HEK293 (cell line): ENCODE measurements around the gene ZNF764.
"Not testable (repeated sequence)": the region's sequence is repeated elsewhere in the genome, so short reads cannot be mapped to it uniquely, and the experiment has no call there.

Experiments
- KLF16 ChIP-seq: fragments of 450-650 bp; formaldehyde crosslinking; IDR thresholded peaks from 2 replicates; pipeline ENCODE4 v1.5.1; 2017; ENCODE audit warnings: missing biosample characterization, missing genetic modification characterization
- SALL2 ChIP-seq: fragments of 450-650 bp; formaldehyde crosslinking; IDR thresholded peaks from 2 replicates; pipeline ENCODE4 v1.5.0; 2017; ENCODE audit warnings: missing biosample characterization, mild to moderate bottlenecking, missing genetic modification characterization, borderline replicate concordance
- YY1 ChIP-seq: fragments of 450-650 bp; formaldehyde crosslinking; IDR thresholded peaks from 2 replicates; pipeline ENCODE4 v1.5.1; 2018; ENCODE audit warnings: missing biosample characterization, missing genetic modification characterization
- ZBTB1 ChIP-seq: fragments of 450-650 bp; formaldehyde crosslinking; IDR thresholded peaks from 2 replicates; pipeline ENCODE4 v1.5.1; 2016; ENCODE audit warnings: missing biosample characterization, missing genetic modification characterization
- ZBTB17 ChIP-seq: fragments of 450-650 bp; formaldehyde crosslinking; IDR thresholded peaks from 2 replicates; pipeline ENCODE4 v1.5.1; 2016; ENCODE audit warnings: missing biosample characterization, missing genetic modification characterization
- ZNF335 ChIP-seq: fragments of 450-650 bp; formaldehyde crosslinking; conservative IDR thresholded peaks from 2 replicates; pipeline ENCODE4 v1.5.1; 2016; ENCODE audit warnings: missing biosample characterization, missing genetic modification characterization
- ZNF747 ChIP-seq: fragments of 450-650 bp; formaldehyde crosslinking; IDR thresholded peaks from 2 replicates; pipeline ENCODE4 v1.5.1; 2016; ENCODE audit warnings: missing biosample characterization, missing genetic modification characterization
- TF ChIP-seq, protein P1 (sequence below): fragments of 450-650 bp; formaldehyde crosslinking; IDR thresholded peaks from 2 replicates; pipeline ENCODE4 v1.5.1; 2016; ENCODE audit warnings: missing biosample characterization, missing genetic modification characterization
- TF ChIP-seq, protein P2 (sequence below): fragments of 450-650 bp; formaldehyde crosslinking; IDR thresholded peaks from 2 replicates; pipeline ENCODE4 v1.5.1; 2016; ENCODE audit warnings: missing biosample characterization, missing genetic modification characterization

DNA sequence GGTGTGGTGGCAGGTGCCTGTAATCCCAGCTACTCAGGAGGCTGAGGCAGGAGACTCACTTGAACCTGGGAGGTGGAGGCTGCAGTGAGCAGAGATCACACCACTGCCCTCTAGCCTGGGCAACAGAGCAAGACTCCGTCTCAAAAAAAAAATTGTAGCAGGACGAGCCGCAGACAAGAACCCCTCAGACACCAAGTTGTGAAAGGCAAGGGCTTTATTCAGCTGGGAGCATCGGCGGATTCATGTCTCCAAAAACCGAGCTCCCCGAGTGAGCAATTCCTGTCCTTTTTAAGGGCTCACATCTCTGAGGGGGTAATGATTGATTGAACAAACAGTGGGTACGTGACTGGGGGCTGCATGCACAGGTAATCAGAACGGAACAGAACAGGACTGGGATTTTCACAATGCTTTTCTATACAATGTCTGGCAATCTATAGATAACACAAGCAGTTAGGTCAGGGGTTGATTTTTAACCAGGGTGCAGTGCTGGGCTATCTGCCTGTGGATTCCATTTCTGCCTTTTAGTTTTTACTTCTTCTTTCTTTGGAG, 17.2 kb downstream of the ZNF764 start:
- TF ChIP-seq, protein P1, sequence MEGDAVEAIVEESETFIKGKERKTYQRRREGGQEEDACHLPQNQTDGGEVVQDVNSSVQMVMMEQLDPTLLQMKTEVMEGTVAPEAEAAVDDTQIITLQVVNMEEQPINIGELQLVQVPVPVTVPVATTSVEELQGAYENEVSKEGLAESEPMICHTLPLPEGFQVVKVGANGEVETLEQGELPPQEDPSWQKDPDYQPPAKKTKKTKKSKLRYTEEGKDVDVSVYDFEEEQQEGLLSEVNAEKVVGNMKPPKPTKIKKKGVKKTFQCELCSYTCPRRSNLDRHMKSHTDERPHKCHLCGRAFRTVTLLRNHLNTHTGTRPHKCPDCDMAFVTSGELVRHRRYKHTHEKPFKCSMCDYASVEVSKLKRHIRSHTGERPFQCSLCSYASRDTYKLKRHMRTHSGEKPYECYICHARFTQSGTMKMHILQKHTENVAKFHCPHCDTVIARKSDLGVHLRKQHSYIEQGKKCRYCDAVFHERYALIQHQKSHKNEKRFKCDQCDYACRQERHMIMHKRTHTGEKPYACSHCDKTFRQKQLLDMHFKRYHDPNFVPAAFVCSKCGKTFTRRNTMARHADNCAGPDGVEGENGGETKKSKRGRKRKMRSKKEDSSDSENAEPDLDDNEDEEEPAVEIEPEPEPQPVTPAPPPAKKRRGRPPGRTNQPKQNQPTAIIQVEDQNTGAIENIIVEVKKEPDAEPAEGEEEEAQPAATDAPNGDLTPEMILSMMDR (tag by site-specific recombination), result not testable (repeated sequence)
- TF ChIP-seq YY1; ZBTB17 (tag by site-specific recombination); ZNF747 (tag by site-specific recombination); KLF16 (tag by site-specific recombination); ZNF335; SALL2 (tag by site-specific recombination); ZBTB1 (tag by site-specific recombination): not testable (repeated sequence)
- TF ChIP-seq, protein P2, sequence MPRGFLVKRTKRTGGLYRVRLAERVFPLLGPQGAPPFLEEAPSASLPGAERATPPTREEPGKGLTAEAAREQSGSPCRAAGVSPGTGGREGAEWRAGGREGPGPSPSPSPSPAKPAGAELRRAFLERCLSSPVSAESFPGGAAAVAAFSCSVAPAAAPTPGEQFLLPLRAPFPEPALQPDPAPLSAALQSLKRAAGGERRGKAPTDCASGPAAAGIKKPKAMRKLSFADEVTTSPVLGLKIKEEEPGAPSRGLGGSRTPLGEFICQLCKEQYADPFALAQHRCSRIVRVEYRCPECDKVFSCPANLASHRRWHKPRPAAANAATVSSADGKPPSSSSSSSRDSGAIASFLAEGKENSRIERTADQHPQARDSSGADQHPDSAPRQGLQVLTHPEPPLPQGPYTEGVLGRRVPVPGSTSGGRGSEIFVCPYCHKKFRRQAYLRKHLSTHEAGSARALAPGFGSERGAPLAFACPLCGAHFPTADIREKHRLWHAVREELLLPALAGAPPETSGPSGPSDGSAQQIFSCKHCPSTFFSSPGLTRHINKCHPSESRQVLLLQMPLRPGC (tag by site-specific recombination), result not testable (repeated sequence)
